ENCODE measurements around the gene CDH2.
A peak's percentile ranks its signal among the peaks of the same experiment; 100 is the strongest.

The CDH2 gene

DNA sequence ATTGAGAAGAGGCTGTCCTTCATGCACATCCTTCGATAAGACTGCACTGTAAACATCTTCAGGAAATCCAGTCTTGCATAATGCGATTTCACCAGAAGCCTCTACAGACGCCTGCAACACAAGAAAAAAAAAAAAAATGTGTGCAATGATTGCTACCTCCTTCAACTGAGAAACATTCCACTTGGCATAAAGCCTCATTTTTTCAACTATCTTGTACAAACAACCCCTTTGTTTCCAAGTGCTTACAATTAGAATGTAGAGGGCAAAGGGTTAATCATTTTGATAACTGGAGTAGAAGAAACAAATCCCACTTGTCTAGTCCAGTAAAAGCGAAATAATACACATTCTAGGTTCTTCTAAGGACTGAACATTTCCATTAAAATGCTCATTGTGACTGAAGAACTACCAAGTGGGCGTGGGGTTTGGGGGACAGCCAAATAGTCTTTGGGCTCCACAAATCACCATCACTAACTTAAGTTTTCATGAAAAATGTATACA, 29.2 kb downstream of the CDH2 start:
- TF ChIP-seq, protein P1, sequence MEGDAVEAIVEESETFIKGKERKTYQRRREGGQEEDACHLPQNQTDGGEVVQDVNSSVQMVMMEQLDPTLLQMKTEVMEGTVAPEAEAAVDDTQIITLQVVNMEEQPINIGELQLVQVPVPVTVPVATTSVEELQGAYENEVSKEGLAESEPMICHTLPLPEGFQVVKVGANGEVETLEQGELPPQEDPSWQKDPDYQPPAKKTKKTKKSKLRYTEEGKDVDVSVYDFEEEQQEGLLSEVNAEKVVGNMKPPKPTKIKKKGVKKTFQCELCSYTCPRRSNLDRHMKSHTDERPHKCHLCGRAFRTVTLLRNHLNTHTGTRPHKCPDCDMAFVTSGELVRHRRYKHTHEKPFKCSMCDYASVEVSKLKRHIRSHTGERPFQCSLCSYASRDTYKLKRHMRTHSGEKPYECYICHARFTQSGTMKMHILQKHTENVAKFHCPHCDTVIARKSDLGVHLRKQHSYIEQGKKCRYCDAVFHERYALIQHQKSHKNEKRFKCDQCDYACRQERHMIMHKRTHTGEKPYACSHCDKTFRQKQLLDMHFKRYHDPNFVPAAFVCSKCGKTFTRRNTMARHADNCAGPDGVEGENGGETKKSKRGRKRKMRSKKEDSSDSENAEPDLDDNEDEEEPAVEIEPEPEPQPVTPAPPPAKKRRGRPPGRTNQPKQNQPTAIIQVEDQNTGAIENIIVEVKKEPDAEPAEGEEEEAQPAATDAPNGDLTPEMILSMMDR (conservative IDR thresholded peaks at IDR 0.05; ENCODE audit: low read length): no peak
- DNase-seq (ENCODE audit: low read depth): peak; percentile 74
- H3K4me3 ChIP-seq (ENCODE audit: low read length): no peak overlapping the region

- no peak for DNase-seq (ENCODE audit: low read depth)
- no peak overlapping the region for H3K4me3 ChIP-seq (ENCODE audit: low read length)
- TF ChIP-seq, protein P1 (conservative IDR thresholded peaks at IDR 0.05; ENCODE audit: low read length): no peak
These were observed 33.2 kb downstream of the CDH2 start for GRCh38 chr18:28143725-28144124.

GRCh38 chr18:28138816-28139215, 38.1 kb downstream of the CDH2 start:
- TF ChIP-seq, protein P1 (conservative IDR thresholded peaks at IDR 0.05; ENCODE audit: low read length): no peak
- H3K4me3 ChIP-seq (ENCODE audit: low read length): no peak overlapping the region
- no peak for DNase-seq (ENCODE audit: low read depth)

GRCh38 chr18:28136071-28136470, 40.9 kb downstream of the CDH2 start:
- DNase-seq (ENCODE audit: low read depth): no peak
- TF ChIP-seq, protein P1 (conservative IDR thresholded peaks at IDR 0.05; ENCODE audit: low read length): no peak
- no peak overlapping the region for H3K4me3 ChIP-seq (ENCODE audit: low read length)

GRCh38 chr18:28134774-28135173, 42.2 kb downstream of the CDH2 start:
- TF ChIP-seq, protein P1 (conservative IDR thresholded peaks at IDR 0.05; ENCODE audit: low read length): no peak
- H3K4me3 ChIP-seq (ENCODE audit: low read length): no peak overlapping the region
- DNase-seq (ENCODE audit: low read depth): no peak

DNA sequence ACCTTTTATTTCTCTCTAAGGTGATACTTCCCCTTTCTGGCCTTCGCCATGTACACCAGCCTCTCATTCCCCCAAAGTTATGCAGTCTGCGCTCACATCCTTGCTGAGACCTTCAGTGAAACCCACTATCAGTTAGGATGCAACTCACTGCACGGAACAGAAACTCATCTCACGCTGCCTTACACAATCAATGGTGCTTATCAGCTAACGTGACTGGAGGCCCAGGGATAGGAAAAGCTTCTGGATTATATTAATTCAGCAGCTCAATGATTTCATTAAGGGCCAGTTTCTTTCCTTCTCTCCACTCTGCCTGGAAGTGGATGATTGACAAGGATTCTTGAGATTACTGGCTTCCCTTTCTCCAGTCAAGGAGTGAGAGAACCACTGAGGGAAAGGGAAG, 44.8 kb downstream of the CDH2 start:
- TF ChIP-seq, protein P1 (conservative IDR thresholded peaks at IDR 0.05; ENCODE audit: low read length): no peak
- no peak for DNase-seq (ENCODE audit: low read depth)
- H3K4me3 ChIP-seq (ENCODE audit: low read length): no peak overlapping the region

- H3K4me3 ChIP-seq (ENCODE audit: low read length): no peak overlapping the region
- DNase-seq (ENCODE audit: low read depth): no peak
- TF ChIP-seq, protein P1 (conservative IDR thresholded peaks at IDR 0.05; ENCODE audit: low read length): no peak
These were observed 48.3 kb downstream of the CDH2 start for GRCh38 chr18:28128659-28128980.
